ENCODE data around the gene KIF6.

KIF6 gene

GRCh38 chr6:39303425-39304153 is 421.6 kb downstream of the KIF6 start:
- TF ChIP-seq, protein P1, sequence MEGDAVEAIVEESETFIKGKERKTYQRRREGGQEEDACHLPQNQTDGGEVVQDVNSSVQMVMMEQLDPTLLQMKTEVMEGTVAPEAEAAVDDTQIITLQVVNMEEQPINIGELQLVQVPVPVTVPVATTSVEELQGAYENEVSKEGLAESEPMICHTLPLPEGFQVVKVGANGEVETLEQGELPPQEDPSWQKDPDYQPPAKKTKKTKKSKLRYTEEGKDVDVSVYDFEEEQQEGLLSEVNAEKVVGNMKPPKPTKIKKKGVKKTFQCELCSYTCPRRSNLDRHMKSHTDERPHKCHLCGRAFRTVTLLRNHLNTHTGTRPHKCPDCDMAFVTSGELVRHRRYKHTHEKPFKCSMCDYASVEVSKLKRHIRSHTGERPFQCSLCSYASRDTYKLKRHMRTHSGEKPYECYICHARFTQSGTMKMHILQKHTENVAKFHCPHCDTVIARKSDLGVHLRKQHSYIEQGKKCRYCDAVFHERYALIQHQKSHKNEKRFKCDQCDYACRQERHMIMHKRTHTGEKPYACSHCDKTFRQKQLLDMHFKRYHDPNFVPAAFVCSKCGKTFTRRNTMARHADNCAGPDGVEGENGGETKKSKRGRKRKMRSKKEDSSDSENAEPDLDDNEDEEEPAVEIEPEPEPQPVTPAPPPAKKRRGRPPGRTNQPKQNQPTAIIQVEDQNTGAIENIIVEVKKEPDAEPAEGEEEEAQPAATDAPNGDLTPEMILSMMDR (IDR thresholded peaks at IDR 0.05; ENCODE audit: control extremely low read depth, extremely low read depth, low read depth, missing control alignments), result no peak
- POLR2A ChIA-PET, result no interaction called here
- CTCF ChIA-PET, result interaction anchor here (0.8 to 10.2 kb wide), 34 partner anchors 9 to 435 kb away, joined by 3 to 265 read pairs (median 5); partner anchors contain the start of genes KCNK16 and KCNK17
- DNase-seq (ENCODE audit: extremely low spot score), result no peak

- ChIA-PET POLR2A (no interaction called here), CTCF (interaction anchor here (0.8 to 10.2 kb wide), 38 partner anchors 10 to 434 kb away, joined by 3 to 265 read pairs (median 5); partner anchors contain the start of genes KCNK16 and KCNK17)
Observed at GRCh38 chr6:39302669-39303424, 422.4 kb downstream of the KIF6 start.

GRCh38 chr6:39302011-39302410 is 423.2 kb downstream of the KIF6 start:
- TF ChIP-seq, protein P1 (IDR thresholded peaks at IDR 0.05; ENCODE audit: control extremely low read depth, extremely low read depth, low read depth, missing control alignments), result no peak
- CTCF ChIA-PET, result interaction anchor here (0.5 to 10.2 kb wide), 26 partner anchors 8 to 434 kb away, joined by 3 to 265 read pairs (median 6); partner anchors contain the start of gene KCNK17
- DNase-seq (ENCODE audit: extremely low spot score), result no peak
- POLR2A ChIA-PET, result no interaction called here

More at GRCh38 chr6:39302669-39303424, 422.4 kb downstream of the KIF6 start:
- TF ChIP-seq, protein P1 (IDR thresholded peaks at IDR 0.05; ENCODE audit: control extremely low read depth, extremely low read depth, low read depth, missing control alignments), result peak; percentile 96
- peak; percentile 91 for DNase-seq (ENCODE audit: extremely low spot score)

DNA sequence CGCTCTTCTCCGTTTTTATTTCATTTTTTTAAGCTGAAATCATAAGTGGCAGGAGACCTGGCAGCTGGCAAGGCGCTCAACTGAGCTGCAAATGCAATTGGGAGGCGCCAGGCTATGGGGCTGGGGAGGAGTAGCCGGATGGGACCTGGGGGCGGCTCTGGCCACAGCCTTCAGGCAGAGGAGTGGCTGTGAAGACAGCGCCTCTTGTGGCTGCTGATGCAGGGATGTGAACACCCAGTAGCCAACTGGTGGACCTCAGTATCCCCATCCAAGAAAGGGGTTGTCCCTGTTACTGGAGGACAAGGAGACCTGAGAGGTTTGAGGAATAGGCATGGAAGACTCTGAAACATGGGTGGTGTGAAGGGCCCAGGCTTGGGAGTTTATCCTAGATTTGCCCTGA is 423.6 kb downstream of the KIF6 start:
- ChIA-PET CTCF (interaction anchor here (1.2 to 10.2 kb wide), 6 partner anchors 8 to 429 kb away, joined by 3 to 265 read pairs (median 12); no protein-coding TSS in a partner anchor), POLR2A (no interaction called here)
- TF ChIP-seq, protein P1 (IDR thresholded peaks at IDR 0.05; ENCODE audit: control extremely low read depth, extremely low read depth, low read depth, missing control alignments), result no peak
- DNase-seq (ENCODE audit: extremely low spot score), result no peak

DNA sequence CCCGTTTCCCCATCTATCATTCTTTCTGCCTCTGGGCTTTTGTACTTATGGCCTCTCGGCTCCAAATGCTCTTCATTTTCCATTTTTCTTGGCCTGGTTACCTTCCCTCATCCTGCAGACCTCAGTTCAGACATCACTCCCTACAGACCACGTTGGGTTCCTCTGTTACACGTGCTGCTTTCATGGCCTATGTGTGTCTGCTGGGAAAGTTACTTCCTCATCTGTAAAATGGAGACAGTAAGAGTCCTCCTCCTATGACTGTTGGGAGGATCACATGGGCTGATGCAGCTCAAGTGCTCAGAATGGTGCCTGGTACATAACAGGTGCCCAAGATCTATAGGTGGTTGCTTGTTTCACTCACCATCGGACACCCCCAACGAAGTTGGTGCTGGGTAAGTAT is 424.5 kb downstream of the KIF6 start:
- ChIA-PET CTCF (interaction anchor here (1.6 to 10.2 kb wide), 3 partner anchors 9 to 428 kb away, joined by 6 to 265 read pairs (median 22); no protein-coding TSS in a partner anchor), POLR2A (no interaction called here)
- no peak for DNase-seq (ENCODE audit: extremely low spot score)
- TF ChIP-seq, protein P1 (IDR thresholded peaks at IDR 0.05; ENCODE audit: control extremely low read depth, extremely low read depth, low read depth, missing control alignments), result no peak

GRCh38 chr6:39298061-39298460 is 427.1 kb downstream of the KIF6 start:
- CTCF ChIA-PET, result interaction anchor here (10.2 kb wide), 1 partner anchor 130 kb away, joined by 265 read pairs; no protein-coding TSS in a partner anchor
- POLR2A ChIA-PET, result no interaction called here
- TF ChIP-seq, protein P1 (IDR thresholded peaks at IDR 0.05; ENCODE audit: control extremely low read depth, extremely low read depth, low read depth, missing control alignments), result no peak

More at GRCh38 chr6:39298061-39298460, 427.1 kb downstream of the KIF6 start:
- no peak for DNase-seq (ENCODE audit: extremely low spot score)
